Stimulated activated memory B cell treated with anti-CD40 and anti-IgM and Interleukin-4, amounts not matched to agents 10 μg/mL and 1 μg/mL and 100 μg/mL, for 72 hours (primary cell): Measurements from ENCODE around the gene CYP4A22.

Source experiments
- ATAC-seq: fragments of 150-1000 bp; cut with Tn5 transposase; 2 replicates; pipeline ENCODE4 v1.10.0; 2021
- H3K27ac Mint-ChIP-seq: one replicate; pipeline ENCODE4 v1.8.0; 2022; ENCODE audit warnings: mild to moderate bottlenecking, mixed read lengths
- H3K27me3 Mint-ChIP-seq: one replicate; pipeline ENCODE4 v1.8.0; 2022; ENCODE audit warnings: mixed read lengths
- H3K36me3 Mint-ChIP-seq: one replicate; pipeline ENCODE4 v1.8.0; 2022; ENCODE audit warnings: mixed read lengths
- H3K4me1 Mint-ChIP-seq: one replicate; pipeline ENCODE4 v1.8.0; 2022; ENCODE audit warnings: mixed read lengths
- H3K4me3 Mint-ChIP-seq: one replicate; pipeline ENCODE4 v1.8.0; 2022; ENCODE audit warnings: mild to moderate bottlenecking, moderate library complexity, mixed read lengths
- H3K9me3 Mint-ChIP-seq: one replicate; pipeline ENCODE4 v1.8.0; 2022; ENCODE audit warnings: mixed read lengths

The CYP4A22 gene

GRCh38 chr1:47178654-47179016 is 41.4 kb downstream of the CYP4A22 start:
- Mint-ChIP-seq H3K27ac (peak overlapping the region; percentile 74), H3K27me3 (peaks cover 54% of the 10 kb centered on the region), H3K4me1 (peaks cover 21% of the 10 kb centered on the region), H3K36me3 (no peaks in the 10 kb centered on the region), H3K9me3 (no peaks in the 10 kb centered on the region), H3K4me3 (no peak overlapping the region)
- ATAC-seq, result no peak

DNA sequence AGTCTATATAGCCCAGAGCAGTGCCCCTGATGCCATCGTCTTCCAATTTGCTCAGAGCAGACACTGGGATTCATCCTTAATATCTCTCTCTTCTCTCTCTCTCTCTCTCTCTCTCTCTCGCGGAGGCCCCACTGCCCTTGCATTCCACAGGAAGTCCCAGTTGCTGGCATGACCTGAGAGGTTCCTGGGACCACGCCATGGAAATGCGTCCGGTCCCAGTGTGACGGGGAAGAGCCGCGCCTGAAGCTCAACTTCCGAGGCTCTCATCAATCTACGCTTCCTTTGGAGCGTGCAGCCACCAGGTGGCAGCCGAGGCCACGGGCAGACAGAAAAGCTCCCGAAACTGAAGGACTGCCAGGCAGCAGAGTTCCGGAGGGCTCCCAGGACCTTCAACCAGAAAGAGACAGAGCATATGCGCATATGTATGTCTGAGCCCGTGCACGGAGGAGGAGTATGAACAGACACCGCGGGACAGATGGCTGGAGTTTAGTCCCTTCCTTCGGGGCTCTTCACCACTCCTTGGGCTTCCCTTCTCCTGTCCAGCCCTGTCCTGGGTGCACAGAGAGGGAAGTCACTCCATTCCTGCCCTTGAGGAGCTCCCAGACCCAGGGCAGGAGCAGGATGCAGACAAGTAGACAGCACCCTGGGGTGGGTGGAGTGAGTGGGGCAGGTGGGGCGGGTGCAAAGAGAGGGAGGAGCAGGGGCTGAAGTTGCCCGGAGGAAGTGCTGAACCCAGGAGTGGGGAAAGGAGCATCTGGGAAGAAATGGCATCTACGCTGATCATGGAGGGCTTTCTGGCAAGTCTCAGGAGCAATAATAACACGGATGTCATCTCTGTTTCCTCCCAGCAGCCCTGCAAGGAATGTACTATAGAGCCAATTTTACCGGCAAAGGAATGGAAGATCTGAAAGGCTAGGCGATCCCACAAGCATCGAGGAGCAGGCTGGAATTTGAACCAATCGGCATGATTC is 42.1 kb downstream of the CYP4A22 start:
- H3K4me3 Mint-ChIP-seq, result peak overlapping the region; percentile 88
- ATAC-seq, result peak; percentile 85
- H3K36me3 Mint-ChIP-seq, result no peaks in the 10 kb centered on the region
- peaks cover 57% of the 10 kb centered on the region for H3K27me3 Mint-ChIP-seq
- H3K4me1 Mint-ChIP-seq, result peaks cover 21% of the 10 kb centered on the region
- no peaks in the 10 kb centered on the region for H3K9me3 Mint-ChIP-seq
- H3K27ac Mint-ChIP-seq, result peak overlapping the region; percentile 74

GRCh38 chr1:47179988-47180563 is 42.8 kb downstream of the CYP4A22 start:
- ATAC-seq, result no peak
- H3K9me3 Mint-ChIP-seq, result no peaks in the 10 kb centered on the region
- H3K36me3 Mint-ChIP-seq, result no peaks in the 10 kb centered on the region
- H3K27me3 Mint-ChIP-seq, result peaks cover 65% of the 10 kb centered on the region
- H3K4me3 Mint-ChIP-seq, result no peak overlapping the region
- peaks cover 19% of the 10 kb centered on the region for H3K4me1 Mint-ChIP-seq
- no peak overlapping the region for H3K27ac Mint-ChIP-seq

GRCh38 chr1:47180603-47181094 is 43.4 kb downstream of the CYP4A22 start:
- peaks cover 13% of the 10 kb centered on the region for H3K4me1 Mint-ChIP-seq
- peaks cover 68% of the 10 kb centered on the region for H3K27me3 Mint-ChIP-seq
- H3K36me3 Mint-ChIP-seq, result no peaks in the 10 kb centered on the region
- no peaks in the 10 kb centered on the region for H3K9me3 Mint-ChIP-seq
- no peak overlapping the region for H3K27ac Mint-ChIP-seq
- H3K4me3 Mint-ChIP-seq, result no peak overlapping the region
- no peak for ATAC-seq

DNA sequence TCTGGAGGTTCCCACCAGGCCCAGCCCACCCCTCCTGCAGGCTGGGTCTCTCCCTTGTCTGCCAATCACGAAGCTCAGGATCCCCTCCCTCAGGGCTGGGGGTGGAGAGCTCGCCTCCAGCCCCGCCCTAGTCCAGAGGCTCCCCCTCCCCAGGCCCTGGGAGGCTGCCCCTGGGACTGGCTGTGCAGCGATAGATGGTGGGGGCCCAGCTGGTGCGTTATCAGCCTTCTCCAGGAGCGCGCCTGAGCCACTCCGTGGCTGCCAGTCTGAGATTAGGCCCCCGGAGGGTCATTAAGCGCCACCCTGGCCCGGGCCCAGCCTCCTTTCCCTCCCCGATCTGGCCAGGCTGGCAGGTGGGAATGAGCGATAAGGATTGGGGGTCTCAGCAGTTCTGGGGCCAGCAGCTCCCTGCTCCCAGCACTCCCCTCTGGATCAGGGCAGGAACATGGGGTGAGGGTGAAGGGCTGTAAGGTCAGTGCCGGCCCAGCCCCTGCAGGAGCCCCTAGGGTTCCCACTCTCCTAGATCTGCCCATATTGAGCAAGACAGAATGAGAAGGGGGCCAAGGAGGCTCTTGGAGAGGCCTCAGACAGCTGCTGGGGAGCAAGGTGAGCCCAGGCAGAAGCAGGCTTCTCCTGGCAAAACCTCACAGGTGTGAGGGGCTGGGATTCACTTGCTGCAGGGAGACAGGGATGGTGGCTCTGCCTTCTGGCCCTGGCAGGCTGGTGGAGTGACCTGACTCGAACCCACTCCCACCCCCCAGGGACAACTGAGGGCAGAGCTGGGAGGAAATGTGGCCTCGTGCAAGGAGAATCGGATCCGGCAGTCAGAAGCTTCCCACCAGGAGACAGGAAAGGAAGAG is 44.1 kb downstream of the CYP4A22 start:
- Mint-ChIP-seq H3K4me3 (no peak overlapping the region), H3K9me3 (no peaks in the 10 kb centered on the region), H3K4me1 (peaks cover 10% of the 10 kb centered on the region), H3K36me3 (no peaks in the 10 kb centered on the region), H3K27ac (no peak overlapping the region), H3K27me3 (peaks cover 69% of the 10 kb centered on the region)
- ATAC-seq, result no peak

DNA sequence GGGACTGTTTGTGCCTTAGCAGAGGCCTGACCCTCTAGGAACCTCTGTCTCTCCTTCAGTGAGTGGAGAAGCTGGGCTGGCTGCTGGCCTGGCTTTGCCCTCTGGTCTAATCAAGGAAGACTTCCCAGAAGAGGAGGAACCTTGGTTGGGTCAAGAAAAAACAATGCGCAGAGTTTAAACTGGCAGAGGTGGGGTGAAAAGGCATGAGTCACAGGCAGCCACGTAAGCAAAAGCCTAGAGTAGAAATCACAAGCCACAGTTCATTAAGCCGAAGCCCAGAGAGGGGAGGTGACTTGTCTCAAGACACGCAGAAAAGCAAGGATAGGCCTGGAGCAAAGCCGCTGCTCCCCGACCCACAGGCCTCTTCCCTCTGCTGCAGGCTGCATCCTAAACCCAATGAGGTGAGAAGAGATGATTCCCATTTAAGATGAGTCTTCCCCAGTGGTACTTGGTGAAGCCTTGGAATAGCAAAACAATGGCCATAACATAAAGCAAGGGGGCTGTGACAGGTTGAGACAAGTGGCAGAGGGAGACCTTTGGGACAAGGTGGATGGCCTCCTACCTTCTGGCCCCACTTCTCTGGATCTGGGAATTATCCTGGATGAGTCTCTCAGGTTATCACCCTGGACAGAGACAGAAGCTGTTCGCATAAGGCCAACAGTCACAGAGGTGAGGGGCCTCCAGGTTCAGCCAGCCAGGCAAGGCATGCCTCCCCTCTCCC is 44.9 kb downstream of the CYP4A22 start:
- no peaks in the 10 kb centered on the region for H3K9me3 Mint-ChIP-seq

GRCh38 chr1:47182676-47183235 is 45.5 kb downstream of the CYP4A22 start:
- Mint-ChIP-seq H3K36me3 (no peaks in the 10 kb centered on the region), H3K4me1 (peaks cover 10% of the 10 kb centered on the region), H3K4me3 (no peak overlapping the region), H3K27ac (no peak overlapping the region), H3K27me3 (peaks cover 76% of the 10 kb centered on the region), H3K9me3 (no peaks in the 10 kb centered on the region)
- ATAC-seq, result no peak

More for the DNA sequence above, 44.9 kb downstream of the CYP4A22 start:
- no peaks in the 10 kb centered on the region for H3K36me3 Mint-ChIP-seq
- ATAC-seq, result no peak
- no peak overlapping the region for H3K27ac Mint-ChIP-seq
- peaks cover 76% of the 10 kb centered on the region for H3K27me3 Mint-ChIP-seq
- H3K4me1 Mint-ChIP-seq, result peaks cover 10% of the 10 kb centered on the region
- no peak overlapping the region for H3K4me3 Mint-ChIP-seq

- no peaks in the 10 kb centered on the region for H3K9me3 Mint-ChIP-seq
- H3K27ac Mint-ChIP-seq, result no peak overlapping the region
- no peak for ATAC-seq
- H3K4me3 Mint-ChIP-seq, result no peak overlapping the region
- peaks cover 72% of the 10 kb centered on the region for H3K27me3 Mint-ChIP-seq
- H3K36me3 Mint-ChIP-seq, result no peaks in the 10 kb centered on the region
- H3K4me1 Mint-ChIP-seq, result peaks cover 10% of the 10 kb centered on the region
Measured at GRCh38 chr1:47183308-47184089, 46.3 kb downstream of the CYP4A22 start.

DNA sequence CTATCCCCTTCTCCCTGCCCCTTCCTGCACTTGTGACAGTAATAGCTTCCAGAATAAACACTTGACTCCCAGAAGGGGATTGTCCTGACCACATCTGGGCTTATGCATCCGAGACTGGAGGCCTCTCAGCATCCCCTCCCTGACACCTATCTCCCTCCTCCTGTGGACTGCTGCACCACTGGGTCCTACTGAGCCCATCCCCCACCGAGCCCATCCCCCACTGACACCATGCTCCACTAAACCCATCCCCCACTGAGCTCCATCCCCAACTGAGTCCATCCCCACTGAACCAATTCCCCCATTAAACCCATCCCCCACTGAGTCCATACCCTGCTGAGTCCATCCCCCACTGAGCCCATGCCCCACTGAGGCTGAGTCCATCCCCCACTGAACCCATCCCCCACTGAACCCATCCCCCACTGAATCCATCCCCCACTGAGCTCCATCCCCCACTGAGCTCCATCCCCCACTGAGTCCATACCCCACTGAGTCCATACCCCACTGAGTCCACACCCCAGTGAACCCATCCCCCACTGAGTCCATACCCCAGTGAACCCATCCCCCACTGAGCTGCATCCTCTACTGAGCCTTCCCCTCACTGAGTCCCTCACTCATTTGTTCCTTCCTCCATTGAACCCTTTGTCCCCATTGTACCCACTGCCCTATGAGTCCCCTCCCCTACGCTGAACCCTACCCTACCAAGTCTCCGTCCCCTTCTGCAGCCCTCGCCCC is 47.0 kb downstream of the CYP4A22 start:
- Mint-ChIP-seq H3K4me3 (no peak overlapping the region), H3K27me3 (peaks cover 65% of the 10 kb centered on the region), H3K9me3 (no peaks in the 10 kb centered on the region), H3K36me3 (no peaks in the 10 kb centered on the region), H3K4me1 (peaks cover 5% of the 10 kb centered on the region), H3K27ac (no peak overlapping the region)
- no peak for ATAC-seq

DNA sequence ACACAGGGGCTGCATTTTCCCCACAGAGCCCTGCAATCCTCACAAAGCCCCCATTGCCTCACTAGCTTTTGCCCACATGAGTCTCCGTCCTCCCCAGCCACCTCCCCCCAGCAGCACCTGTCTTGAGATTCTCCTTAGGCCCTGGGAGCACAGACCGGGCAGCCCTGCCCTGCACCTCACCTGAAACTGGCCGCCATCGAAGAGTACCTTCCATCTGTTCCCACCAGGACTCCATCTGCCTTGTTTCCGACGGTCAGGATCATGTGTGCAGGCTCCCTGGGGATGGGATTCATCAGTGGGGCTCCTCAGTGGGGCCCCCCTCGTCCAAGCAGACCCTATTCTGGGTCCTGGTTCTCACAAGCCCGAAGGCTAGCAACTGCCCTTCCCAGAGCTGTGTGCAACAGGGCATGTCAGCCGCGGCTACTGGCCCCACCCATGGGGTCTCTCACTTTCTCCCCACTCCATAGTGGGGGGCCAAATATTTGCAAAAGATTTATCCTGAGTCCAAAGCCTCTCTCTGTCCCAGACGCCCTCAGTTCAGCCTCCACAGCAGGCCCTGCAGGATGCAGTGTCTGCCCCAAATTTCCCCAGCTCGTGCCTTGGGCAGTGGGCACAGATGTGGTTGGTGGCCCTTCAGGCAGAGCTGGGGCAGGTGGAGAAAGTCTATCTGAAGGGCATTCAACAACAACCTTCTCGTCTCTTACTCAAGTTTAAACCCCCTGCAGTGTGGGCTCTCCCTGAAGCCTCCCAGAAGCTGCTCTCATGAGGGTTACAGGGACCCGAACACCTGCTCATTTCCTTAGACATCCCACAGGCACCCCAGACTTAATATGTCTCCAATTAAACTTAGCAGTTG is 47.8 kb downstream of the CYP4A22 start:
- Mint-ChIP-seq H3K4me3 (no peak overlapping the region), H3K4me1 (no peaks in the 10 kb centered on the region), H3K9me3 (no peaks in the 10 kb centered on the region), H3K36me3 (no peaks in the 10 kb centered on the region), H3K27me3 (peaks cover 57% of the 10 kb centered on the region), H3K27ac (no peak overlapping the region)
- no peak for ATAC-seq

DNA sequence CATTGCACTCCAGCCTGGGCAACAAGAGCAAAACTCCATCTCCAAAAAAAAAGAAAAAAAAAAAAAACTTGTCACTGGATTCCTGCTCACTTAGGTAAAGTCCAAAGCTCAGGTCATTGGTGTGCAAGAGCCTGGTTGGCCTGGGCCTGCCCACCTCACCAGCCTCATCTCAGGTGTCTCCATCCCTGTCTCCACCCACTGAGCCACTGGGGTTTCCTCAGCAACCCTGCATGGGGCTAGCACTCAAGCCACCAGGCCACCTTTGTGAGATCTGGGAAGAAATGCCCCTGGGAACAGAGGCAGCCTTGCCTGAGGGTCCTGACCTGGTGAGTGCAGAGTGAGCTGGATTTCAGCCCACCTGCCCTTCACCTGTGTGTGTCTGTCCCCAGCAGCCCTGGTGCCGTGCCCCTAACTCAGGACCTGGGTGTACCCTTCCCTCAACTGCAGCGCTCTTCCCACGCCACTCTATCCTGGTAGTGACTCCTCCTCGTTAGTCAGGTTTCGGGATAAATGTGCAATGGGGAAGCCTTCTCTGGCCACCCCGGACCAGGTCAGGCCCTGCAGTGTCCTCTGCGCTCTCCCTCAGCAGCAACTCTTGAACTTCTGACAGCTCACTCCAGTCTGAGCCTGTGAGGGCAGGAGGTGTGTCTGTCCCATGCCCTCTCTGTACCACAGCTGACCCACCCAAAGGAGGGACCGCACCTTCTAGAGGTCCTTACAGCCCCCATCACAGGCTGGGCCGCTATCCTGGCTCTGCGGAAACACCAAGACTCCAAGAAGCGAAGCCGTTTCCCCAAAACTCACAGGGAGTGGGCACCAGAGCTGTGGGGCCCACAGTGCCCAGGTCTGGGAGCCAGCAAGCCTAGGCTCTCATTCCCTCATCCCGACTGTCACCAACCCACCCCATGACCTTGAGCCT is 49.3 kb downstream of the CYP4A22 start:
- Mint-ChIP-seq H3K9me3 (no peaks in the 10 kb centered on the region), H3K4me3 (no peak overlapping the region), H3K36me3 (no peaks in the 10 kb centered on the region), H3K27ac (no peak overlapping the region), H3K4me1 (no peaks in the 10 kb centered on the region), H3K27me3 (peaks cover 43% of the 10 kb centered on the region)
- no peak for ATAC-seq
